ENCODE data around the gene PHLDA1. TPM values are rescaled to one million over a fixed set of nuclear protein-coding genes. Genes with fewer than 3 reads are reported as not detected.

PHLDA1 gene
- total and polyA plus RNA-seq, 2 of the 13 experiments (the other 11 are each of a cell fraction or from before 2014, with no cell fraction given), result 33.8 to 41.0 TPM

GRCh38 chr12:75977952-75978671 is 53.5 kb downstream of the PHLDA1 start (continued):
- no peak for TF ChIP-seq ZNF407 (CRISPR knock-in tag; IDR thresholded peaks at IDR 0.05; ENCODE audit: not compliant biosample characterization)
- TF ChIP-seq SUZ12 (IDR thresholded peaks at IDR 0.05; ENCODE audit: low read depth, low read length), result no peak
- no peak for TF ChIP-seq HOXA7 (CRISPR knock-in tag; IDR thresholded peaks at IDR 0.05)
- no peak for TF ChIP-seq ZNF83 (CRISPR knock-in tag; IDR thresholded peaks at IDR 0.05; ENCODE audit: borderline replicate concordance)
- peak; percentile 88; the same call in 1 of the 2 replicates for TF ChIP-seq MBD4 (IDR thresholded peaks at IDR 0.05; ENCODE audit: borderline replicate concordance, low read length)
- TF ChIP-seq POGK (CRISPR knock-in tag; conservative IDR thresholded peaks at IDR 0.05), result peak; percentile 68
- TF ChIP-seq GABPA (IDR thresholded peaks at IDR 0.05; ENCODE audit: low read depth, low read length), result no peak
- peak; percentile 72 for TF ChIP-seq GABPA (CRISPR knock-in tag; IDR thresholded peaks at IDR 0.05; ENCODE audit: low read depth)
- peak; percentile 80 for TF ChIP-seq ZFP1 (CRISPR knock-in tag; IDR thresholded peaks at IDR 0.05)
- TF ChIP-seq SP140L (CRISPR knock-in tag; IDR thresholded peaks at IDR 0.05; ENCODE audit: borderline replicate concordance), result no peak
- TF ChIP-seq TRIM24 (CRISPR knock-in tag; IDR thresholded peaks at IDR 0.05), result no peak
- peak; percentile 97; the same call in 1 of the 2 replicates for TF ChIP-seq HOXA5 (CRISPR knock-in tag; IDR thresholded peaks at IDR 0.05)
- no peak for TF ChIP-seq ZNF10 (CRISPR knock-in tag; IDR thresholded peaks at IDR 0.05; ENCODE audit: borderline replicate concordance, low read depth)
- no peak for TF ChIP-seq NFKB2 (CRISPR knock-in tag; IDR thresholded peaks at IDR 0.05; ENCODE audit: borderline replicate concordance)
- no peak for TF ChIP-seq ZNF432 (CRISPR knock-in tag; IDR thresholded peaks at IDR 0.05; ENCODE audit: borderline replicate concordance)
- peak; percentile 80 for TF ChIP-seq FOXK2 (IDR thresholded peaks at IDR 0.05)
- TF ChIP-seq LRRFIP1 (CRISPR knock-in tag; conservative IDR thresholded peaks at IDR 0.05), result no peak
- TF ChIP-seq MXD4 (CRISPR knock-in tag; IDR thresholded peaks at IDR 0.05), result peak; percentile 34; the same call in 1 of the 2 replicates
- no peak for TF ChIP-seq ZNF3 (CRISPR knock-in tag; IDR thresholded peaks at IDR 0.05)
